Omental fat pad (tissue), 4 donors: ENCODE data around the gene SLC25A1. TPM values are rescaled to one million over a fixed set of nuclear protein-coding genes. Genes with fewer than 3 reads are reported as not detected.

Experiments used
- ATAC-seq: fragments of 150-250 bp; one replicate; pipeline ENCODE4 v1.9.1; 2016; ENCODE audit warnings: mild to moderate bottlenecking, moderate library complexity; ENCODE audit not compliant: low FRiP score
- DNase-seq: peaks from one replicate; pipeline ENCODE4 v3.0.0-alpha.2; 2019; ENCODE audit warnings: low spot score
- total RNA-seq, 4 donors: library from RNA; depleted of rRNA; stranded (reverse); fragments of >200 nt; gene quantifications; one replicate each; pipeline ENCODE4 v1.1.0, GENCODE V29; 2016
- TF ChIP-seq, protein P1 (sequence below), 3 donors: fragments of 450-650 bp; IDR thresholded peaks; one replicate each; pipeline ENCODE4 v1.5.1; 2016 to 2017; ENCODE audit warnings: antibody characterized with exemption in 3 of 3, mild to moderate bottlenecking in 3 of 3, moderate library complexity in 2 of 3

Gene SLC25A1
- total RNA-seq, 4 donors from 2014 or later, result 76.4 to 135 (median 97.4) TPM

DNA sequence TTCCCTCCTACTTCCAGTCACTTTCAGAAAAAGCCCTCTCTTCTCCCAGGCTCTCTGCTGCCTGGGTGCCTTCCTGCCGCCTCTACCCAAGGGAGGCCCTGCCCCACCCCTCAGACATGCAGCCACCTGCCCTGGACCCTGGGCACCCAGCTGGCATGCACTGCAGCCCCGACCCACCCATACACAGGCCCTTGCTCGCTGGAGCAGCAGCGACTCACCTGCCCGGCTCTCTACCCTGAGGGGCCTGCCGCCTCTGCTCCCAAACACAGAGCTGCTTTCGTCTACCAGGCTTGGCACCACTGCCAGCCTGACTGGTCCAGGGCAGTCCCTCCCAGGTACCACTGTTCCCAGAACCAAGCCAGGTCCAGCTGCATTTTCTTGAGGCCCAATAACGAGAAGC is 48.7 kb downstream of the SLC25A1 start:
- ATAC-seq (no peak), DNase-seq (no peak)
- TF ChIP-seq, protein P1, sequence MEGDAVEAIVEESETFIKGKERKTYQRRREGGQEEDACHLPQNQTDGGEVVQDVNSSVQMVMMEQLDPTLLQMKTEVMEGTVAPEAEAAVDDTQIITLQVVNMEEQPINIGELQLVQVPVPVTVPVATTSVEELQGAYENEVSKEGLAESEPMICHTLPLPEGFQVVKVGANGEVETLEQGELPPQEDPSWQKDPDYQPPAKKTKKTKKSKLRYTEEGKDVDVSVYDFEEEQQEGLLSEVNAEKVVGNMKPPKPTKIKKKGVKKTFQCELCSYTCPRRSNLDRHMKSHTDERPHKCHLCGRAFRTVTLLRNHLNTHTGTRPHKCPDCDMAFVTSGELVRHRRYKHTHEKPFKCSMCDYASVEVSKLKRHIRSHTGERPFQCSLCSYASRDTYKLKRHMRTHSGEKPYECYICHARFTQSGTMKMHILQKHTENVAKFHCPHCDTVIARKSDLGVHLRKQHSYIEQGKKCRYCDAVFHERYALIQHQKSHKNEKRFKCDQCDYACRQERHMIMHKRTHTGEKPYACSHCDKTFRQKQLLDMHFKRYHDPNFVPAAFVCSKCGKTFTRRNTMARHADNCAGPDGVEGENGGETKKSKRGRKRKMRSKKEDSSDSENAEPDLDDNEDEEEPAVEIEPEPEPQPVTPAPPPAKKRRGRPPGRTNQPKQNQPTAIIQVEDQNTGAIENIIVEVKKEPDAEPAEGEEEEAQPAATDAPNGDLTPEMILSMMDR (IDR thresholded peaks at IDR 0.05), result no peak

DNA sequence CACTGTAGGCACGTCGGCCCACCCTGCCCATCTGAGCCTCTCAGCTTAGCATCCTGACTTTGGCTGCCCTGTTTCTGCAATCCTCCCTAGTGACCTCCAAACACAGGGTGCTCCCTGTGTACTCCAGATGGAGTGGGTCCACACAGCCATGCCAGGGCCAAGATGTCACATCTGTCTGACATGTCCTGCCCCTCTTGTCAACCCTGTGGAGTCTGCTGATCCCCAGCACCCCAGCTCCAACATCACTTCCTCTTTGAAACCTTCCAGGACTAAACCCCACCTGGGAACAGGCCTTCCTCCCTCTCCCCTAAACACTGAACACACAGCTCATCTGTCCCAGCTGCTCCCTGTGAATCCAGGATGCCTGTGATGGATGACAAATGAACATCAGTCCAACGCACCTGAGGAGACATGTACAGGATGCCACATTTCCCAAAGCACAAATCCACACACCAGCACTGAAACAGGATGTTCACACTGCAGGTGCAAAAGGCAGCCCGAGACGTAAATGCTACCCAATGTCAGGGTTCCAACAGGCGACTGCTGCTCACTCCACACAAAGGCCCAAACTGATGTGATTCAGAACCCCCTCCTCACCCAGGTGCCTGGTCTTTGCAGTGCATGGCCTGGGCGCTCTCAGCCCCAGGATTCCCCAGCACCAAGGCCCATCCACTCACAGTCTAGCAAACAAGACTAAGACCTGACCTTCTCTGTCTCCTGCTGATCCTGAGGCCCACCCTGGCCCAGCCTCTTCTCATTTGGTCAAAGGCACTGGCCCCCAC is 49.4 kb downstream of the SLC25A1 start:
- ATAC-seq (no peak), DNase-seq (no peak)
- TF ChIP-seq, protein P1 (IDR thresholded peaks at IDR 0.05), result no peak

DNA sequence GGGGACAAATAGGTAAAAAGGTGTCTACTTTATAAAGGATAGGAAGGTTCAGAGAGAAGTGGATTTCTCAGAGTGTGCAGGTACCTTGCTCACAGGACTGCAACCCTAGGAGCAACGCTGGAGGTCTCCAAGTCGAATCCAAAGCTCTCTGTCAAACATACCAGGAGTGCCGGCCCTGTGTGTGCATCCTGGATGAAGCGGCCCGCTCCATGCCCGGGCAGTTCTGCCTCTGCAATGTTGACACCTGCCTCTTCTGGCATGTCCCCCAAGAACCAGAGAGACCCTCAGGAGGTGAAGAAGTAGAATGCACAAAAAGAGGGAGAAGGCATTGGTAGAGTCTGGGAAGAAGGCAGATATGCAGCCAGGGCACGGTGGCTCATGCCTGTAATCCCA is 50.5 kb downstream of the SLC25A1 start:
- ATAC-seq, result no peak
- DNase-seq, result no peak
- TF ChIP-seq, protein P1 (IDR thresholded peaks at IDR 0.05), result no peak

DNA sequence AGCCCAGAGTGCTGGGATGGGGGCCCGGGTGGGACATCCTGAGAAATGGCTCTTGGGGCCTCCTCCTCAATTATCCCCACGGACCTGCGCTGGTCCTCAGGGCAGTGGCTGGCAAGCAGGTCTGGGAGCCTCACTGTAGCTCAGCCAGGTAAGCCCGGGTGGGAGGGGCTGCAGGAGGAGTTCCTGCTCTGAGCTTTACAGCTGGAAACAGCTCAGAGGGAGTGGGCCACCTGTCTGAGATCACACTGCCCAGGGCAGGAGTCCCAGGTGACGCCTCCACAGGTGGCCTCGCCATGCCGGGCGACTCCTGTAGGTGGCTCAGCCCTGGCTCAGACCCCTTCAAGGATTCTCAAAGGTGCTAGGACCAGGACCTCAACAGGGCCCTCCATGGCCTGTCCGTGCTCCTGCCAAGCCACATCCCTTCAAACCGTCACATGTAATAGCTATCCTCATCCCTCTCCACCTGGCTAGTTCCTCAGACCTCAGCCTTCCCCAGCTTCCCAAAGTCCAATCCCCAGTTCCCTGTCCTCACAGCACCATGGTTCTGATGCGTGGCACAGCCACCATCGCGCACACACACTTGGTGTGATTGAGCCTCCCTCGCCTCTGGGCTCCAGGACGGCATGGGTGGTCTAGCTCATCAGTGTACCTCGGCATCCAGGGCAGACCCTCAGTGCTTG is 51.1 kb downstream of the SLC25A1 start:
- DNase-seq, result no peak
- ATAC-seq, result no peak
- TF ChIP-seq, protein P1 (IDR thresholded peaks at IDR 0.05), result no peak

DNA sequence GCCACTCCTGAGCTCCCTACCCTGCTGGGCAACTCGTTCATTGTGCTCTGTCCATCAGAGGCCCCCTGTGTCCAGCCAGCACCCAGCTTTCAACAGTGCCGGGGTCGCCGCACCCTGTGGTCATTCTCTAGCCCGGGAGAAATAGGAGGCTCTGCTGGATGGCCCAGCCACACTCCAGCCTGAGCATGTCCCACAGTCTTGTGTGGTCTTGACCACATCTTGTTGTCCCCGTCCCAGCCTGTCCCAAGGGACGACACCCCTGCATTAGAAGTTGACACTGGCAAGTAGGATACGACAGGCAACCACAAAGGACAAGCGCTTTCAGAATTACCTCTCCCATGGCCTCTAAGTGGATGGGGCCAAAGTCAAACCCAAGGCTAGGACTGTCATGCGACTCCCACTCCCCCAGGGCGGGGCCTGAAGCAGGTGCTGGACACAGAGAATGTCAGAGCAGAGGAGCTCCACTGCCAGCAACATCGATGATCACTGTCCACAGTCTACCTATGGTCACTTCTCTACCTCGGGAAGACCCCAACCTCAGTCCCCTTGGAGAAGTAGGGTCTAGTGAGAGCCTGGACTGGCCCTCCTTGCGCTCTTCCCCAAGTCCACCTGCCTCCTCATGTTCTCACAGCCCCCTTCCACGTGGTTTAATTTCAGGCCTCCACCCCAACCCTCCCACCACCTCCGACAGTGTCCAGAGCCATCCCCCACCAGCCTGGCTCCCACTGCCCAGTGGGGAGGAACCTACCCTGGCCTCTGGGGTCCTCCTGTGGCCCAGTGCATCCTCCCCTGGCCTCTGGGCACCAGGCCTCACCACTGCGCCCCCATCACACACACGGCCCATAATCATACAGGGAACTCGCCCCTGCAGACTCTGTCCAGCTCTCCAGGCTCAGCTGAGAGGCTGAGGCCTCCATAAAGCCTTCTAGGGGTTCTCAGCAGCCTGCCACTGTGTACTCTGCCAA is 51.9 kb downstream of the SLC25A1 start:
- no peak for DNase-seq
- ATAC-seq, result no peak
- TF ChIP-seq, protein P1 (IDR thresholded peaks at IDR 0.05), result no peak

Other genes with a start within 250 kb of the SLC25A1 start
- gene PRODH, start 242.4 kb downstream of the SLC25A1 start, total RNA-seq, result 10 to 100 TPM in 3 of 4 donors, 1 to 10 TPM in 1; 1.7 to 41.5 (median 14.2) TPM
- gene DGCR2, start 56.3 kb downstream of the SLC25A1 start, total RNA-seq, result 10 to 100 TPM; 29.5 to 62.4 (median 30.5) TPM
- under 1 TPM in 1 of 4 donors, not detected in 3; 0.79 TPM for gene TSSK2, start 47.4 kb downstream of the SLC25A1 start, total RNA-seq
- 10 to 100 TPM; 10.4 to 22.7 (median 12.8) TPM for gene ESS2, start 34.1 kb downstream of the SLC25A1 start, total RNA-seq
- not detected for gene GSC2, start 28.4 kb downstream of the SLC25A1 start, total RNA-seq
- gene CLTCL1, start 113.0 kb upstream of the SLC25A1 start, total RNA-seq, result 10 to 100 TPM in 1 of 4 donors, 1 to 10 TPM in 3; 5.0 to 14.3 (median 5.9) TPM